Skeletal muscle tissue (tissue), 4 donors: Measurements from ENCODE around the gene TSPAN31. TPM values are rescaled to one million over a fixed set of nuclear protein-coding genes. Genes with fewer than 3 reads are reported as not detected.

Experiments
- H3K27ac ChIP-seq: one replicate; pipeline ENCODE4 v1.7.0; 2013; ENCODE audit warnings: mild to moderate bottlenecking, low read depth, low read length, inconsistent platforms
- H3K27me3 ChIP-seq, 3 donors: one replicate each; pipeline ENCODE4 v1.7.0; 2013; ENCODE audit warnings: low read length in 3 of 3; ENCODE audit not compliant: control insufficient read depth in 3 of 3, insufficient read depth in 3 of 3
- H3K36me3 ChIP-seq, 3 donors: one replicate each; pipeline ENCODE4 v1.7.0; 2013; ENCODE audit warnings: low read length in 3 of 3; ENCODE audit not compliant: control insufficient read depth in 3 of 3, insufficient read depth in 3 of 3
- H3K4me1 ChIP-seq, 3 donors: one replicate each; pipeline ENCODE4 v1.7.0; 2013; ENCODE audit warnings: low read length in 3 of 3, mild to moderate bottlenecking in 3 of 3; ENCODE audit not compliant: control insufficient read depth in 3 of 3, insufficient read depth in 3 of 3
- H3K4me3 ChIP-seq, 3 donors: one replicate each; pipeline ENCODE4 v1.7.0; 2013; ENCODE audit warnings: low read length in 3 of 3
- H3K9ac ChIP-seq, 3 donors: one replicate each; pipeline ENCODE4 v1.7.0; 2013; ENCODE audit warnings: low read length in 3 of 3, mild to moderate bottlenecking in 3 of 3, moderate library complexity in 2 of 3, low read depth in 1 of 3
- H3K9me3 ChIP-seq, 3 donors: one replicate each; pipeline ENCODE4 v1.7.0; 2013; ENCODE audit warnings: low read length in 3 of 3; ENCODE audit not compliant: control insufficient read depth in 3 of 3
- total RNA-seq: library from RNA; depleted of rRNA; stranded (reverse); fragments of >200 nt; gene quantifications from one replicate; pipeline ENCODE4 v1.2.3, GENCODE V29; 2014
- donor health status: Osteomylitis.

TSPAN31 gene
- total RNA-seq, 1 donor from 2014 or later = 57.9 TPM

DNA sequence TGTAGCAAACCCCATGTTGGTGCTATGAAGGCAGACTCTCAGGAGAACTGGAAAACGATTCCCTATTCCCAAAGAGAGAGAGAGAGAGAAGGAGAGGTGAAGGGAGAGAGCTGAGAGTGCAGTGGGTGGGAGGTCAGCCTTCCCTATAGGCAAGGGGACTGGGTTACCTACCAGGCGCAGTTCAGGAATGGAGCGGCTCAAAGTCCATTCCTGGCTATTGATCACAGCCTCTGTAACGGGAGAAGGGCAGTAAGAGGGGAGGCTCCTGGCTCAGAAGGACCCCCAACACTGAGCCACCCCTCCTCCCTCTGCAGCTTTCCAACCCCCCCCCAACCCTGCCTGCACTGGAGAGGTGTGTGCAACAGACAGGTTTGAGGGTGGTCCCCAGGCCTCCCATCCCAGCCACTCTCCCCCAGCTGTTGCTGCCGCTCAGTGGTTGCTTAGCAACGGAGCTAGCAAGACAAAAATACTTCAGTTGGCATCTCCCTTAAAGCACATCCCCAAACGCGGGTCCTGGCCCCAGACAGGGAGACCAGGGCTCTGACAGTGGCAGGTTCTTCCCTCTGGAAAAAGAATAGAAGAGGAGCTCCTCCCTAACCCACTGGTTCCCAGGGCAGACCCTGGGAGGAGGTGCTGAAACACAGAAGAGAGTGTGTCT, 9.5 kb upstream of the TSPAN31 start:
- Histone ChIP-seq H3K9me3 (no peaks in the 10 kb centered on the region), H3K9ac (peak overlapping the region in 1 of 3 donors; percentile 40), H3K4me3 (peak overlapping the region; percentile 19 to 43 (median 41)), H3K27me3 (peaks cover 42 to 82% (median 58%) of the 10 kb centered on the region in 3 donors), H3K36me3 (peaks cover 0 to 2% (median 0%) of the 10 kb centered on the region in 3 donors), H3K4me1 (peaks cover 18 to 27% (median 23%) of the 10 kb centered on the region in 3 donors), H3K27ac (no peak overlapping the region)

- Histone ChIP-seq H3K27ac (peak overlapping the region; percentile 10), H3K4me3 (peak overlapping the region; percentile 19 to 45 (median 43)), H3K4me1 (peaks cover 18 to 33% (median 23%) of the 10 kb centered on the region in 3 donors), H3K36me3 (no peaks in the 10 kb centered on the region), H3K9me3 (no peaks in the 10 kb centered on the region), H3K27me3 (peaks cover 41 to 84% (median 61%) of the 10 kb centered on the region in 3 donors), H3K9ac (peak overlapping the region in 1 of 3 donors; percentile 72)
These were observed 8.7 kb upstream of the TSPAN31 start for GRCh38 chr12:57735952-57736740.

- Histone ChIP-seq H3K27ac (peak overlapping the region; percentile 10), H3K9ac (peak overlapping the region in 1 of 3 donors; percentile 72), H3K36me3 (no peaks in the 10 kb centered on the region), H3K4me3 (peak overlapping the region; percentile 24 to 45 (median 40)), H3K4me1 (peaks cover 18 to 34% (median 23%) of the 10 kb centered on the region in 3 donors), H3K27me3 (peaks cover 41 to 82% (median 62%) of the 10 kb centered on the region in 3 donors), H3K9me3 (no peaks in the 10 kb centered on the region)
These were observed 7.9 kb upstream of the TSPAN31 start for GRCh38 chr12:57736741-57737466.

- Histone ChIP-seq H3K4me1 (peaks cover 18 to 34% (median 23%) of the 10 kb centered on the region in 3 donors), H3K9me3 (no peaks in the 10 kb centered on the region), H3K27me3 (peaks cover 41 to 76% (median 61%) of the 10 kb centered on the region in 3 donors), H3K27ac (no peak overlapping the region), H3K4me3 (peak overlapping the region in 2 of 3 donors; percentile 40 to 54), H3K9ac (peak overlapping the region in 1 of 3 donors; percentile 72), H3K36me3 (no peaks in the 10 kb centered on the region)
These were observed 7.1 kb upstream of the TSPAN31 start for GRCh38 chr12:57737467-57738460.

GRCh38 chr12:57738661-57739237, 6.1 kb upstream of the TSPAN31 start, which contains the start of gene AGAP2:
Gene AGAP2, minus strand, starts transcription at chr12:57738742. Its CDS starts 496 bp downstream, at chr12:57738246.
- peak within 1 kb of the TSS in 2 of 3 donors; percentile 40 to 54 for H3K4me3 ChIP-seq
- H3K9me3 ChIP-seq = no peaks in the 10 kb centered on the region
- peak within 1 kb of the TSS in 1 of 3 donors; percentile 72 for H3K9ac ChIP-seq
- H3K27me3 ChIP-seq = peaks cover 41 to 68% (median 61%) of the 10 kb centered on the region in 3 donors
- no peaks in the 10 kb centered on the region for H3K36me3 ChIP-seq
- peaks cover 18 to 34% (median 23%) of the 10 kb centered on the region in 3 donors for H3K4me1 ChIP-seq
- H3K27ac ChIP-seq = peak within 1 kb of the TSS; percentile 36

DNA sequence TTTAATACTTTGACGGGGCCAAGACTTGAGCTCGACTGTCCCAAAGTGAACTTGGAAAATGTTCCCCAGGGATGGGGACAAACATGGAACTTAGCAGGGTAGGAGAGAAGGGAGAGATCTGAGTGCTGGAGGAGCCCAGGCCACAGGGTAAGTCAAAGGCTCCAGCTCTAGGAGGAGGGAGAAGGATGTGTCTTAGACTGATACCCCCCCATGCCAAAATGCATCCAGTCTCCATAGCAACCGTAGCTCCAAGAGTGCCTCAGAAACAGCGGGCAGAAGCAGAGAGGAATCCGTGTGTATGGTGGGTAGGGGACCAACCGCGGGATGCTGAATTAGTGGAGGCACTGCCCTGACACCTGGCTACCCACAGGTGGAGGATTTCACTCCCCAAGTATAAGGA, 5.5 kb upstream of the TSPAN31 start:
- Histone ChIP-seq H3K27ac (peak overlapping the region; percentile 36), H3K4me1 (peaks cover 22 to 39% (median 26%) of the 10 kb centered on the region in 3 donors), H3K36me3 (no peaks in the 10 kb centered on the region), H3K27me3 (peaks cover 41 to 61% (median 58%) of the 10 kb centered on the region in 3 donors), H3K4me3 (no peak overlapping the region), H3K9ac (peak overlapping the region in 1 of 3 donors; percentile 45), H3K9me3 (no peaks in the 10 kb centered on the region)

DNA sequence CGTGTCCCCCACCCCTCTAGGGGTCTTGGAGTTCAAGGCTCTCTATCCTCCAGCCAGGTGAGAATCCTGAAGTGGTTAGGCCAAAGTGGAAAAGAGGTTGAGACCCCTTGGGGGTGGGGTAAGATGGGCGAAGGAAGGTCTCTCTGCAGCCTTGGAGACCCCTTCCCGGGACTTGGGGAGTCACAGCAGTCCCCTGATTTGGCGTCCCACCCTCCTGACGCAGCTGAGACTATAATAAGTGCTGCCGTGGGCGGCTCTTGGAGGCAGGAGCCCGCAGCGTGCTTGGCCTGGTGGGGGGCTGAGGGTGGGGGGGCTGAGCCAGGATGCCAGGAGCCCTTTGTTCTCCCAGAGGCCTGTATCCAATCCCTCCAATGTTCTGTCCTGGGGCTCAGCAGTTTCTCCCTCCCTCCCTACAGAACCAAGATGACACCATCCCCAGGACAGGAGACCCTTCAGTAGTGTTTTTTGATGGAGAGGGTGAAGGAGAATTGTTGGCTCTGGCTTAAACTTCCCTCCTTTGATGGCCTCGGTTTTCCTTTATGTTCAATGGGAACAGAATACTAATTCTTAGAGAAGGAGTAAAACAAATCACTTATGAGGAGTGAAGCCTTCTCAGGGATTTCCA, 4.8 kb upstream of the TSPAN31 start:
- Histone ChIP-seq H3K27me3 (peaks cover 41 to 55% (median 52%) of the 10 kb centered on the region in 3 donors), H3K9ac (peak overlapping the region in 1 of 3 donors; percentile 45), H3K4me1 (peaks cover 21 to 36% (median 27%) of the 10 kb centered on the region in 3 donors), H3K36me3 (no peaks in the 10 kb centered on the region), H3K4me3 (no peak overlapping the region), H3K9me3 (no peaks in the 10 kb centered on the region), H3K27ac (no peak overlapping the region)

DNA sequence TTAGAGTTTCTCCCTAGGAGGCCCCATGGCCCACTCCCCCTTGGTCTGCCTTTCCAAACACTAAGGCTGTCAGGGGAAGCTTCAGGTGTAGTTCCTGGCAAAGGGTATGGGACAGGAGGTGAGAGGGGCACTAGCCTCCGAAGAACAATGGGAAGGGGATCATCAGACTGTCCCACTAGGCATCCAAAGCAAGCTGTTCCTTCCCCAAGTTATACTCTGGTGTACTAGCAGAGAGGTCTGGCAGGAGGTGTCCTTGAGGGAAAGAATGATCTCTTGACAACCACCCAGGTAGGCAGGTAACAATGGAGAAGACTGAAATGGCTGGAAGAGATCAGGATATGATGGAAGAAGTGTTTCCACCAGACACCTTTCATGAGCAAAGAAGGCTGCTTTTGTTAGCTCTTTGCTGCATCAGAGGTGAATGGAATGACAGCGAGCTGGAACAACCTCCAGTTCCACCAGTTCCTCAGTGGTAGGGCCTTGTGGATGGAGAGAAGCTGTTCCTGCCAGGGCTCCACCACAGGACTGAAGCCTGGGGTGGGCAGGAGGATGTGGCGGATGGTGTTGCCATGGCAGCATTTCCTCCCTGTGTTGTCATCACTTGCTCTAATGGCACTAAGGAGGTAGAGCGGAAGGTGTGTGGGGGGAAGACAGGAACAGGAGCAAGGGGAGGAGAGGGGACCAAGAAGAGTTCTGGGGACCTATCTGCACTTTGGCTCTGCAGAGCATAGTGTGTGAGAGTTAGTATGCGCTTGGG, 4.0 kb upstream of the TSPAN31 start:
- Histone ChIP-seq H3K9me3 (no peaks in the 10 kb centered on the region), H3K27me3 (peaks cover 37 to 47% (median 45%) of the 10 kb centered on the region in 3 donors), H3K4me1 (peaks cover 18 to 34% (median 24%) of the 10 kb centered on the region in 3 donors), H3K4me3 (no peak overlapping the region), H3K36me3 (no peaks in the 10 kb centered on the region), H3K27ac (no peak overlapping the region), H3K9ac (peak overlapping the region in 1 of 3 donors; percentile 32)
